Measurements from ENCODE around the gene PTPRM.

Gene PTPRM

DNA sequence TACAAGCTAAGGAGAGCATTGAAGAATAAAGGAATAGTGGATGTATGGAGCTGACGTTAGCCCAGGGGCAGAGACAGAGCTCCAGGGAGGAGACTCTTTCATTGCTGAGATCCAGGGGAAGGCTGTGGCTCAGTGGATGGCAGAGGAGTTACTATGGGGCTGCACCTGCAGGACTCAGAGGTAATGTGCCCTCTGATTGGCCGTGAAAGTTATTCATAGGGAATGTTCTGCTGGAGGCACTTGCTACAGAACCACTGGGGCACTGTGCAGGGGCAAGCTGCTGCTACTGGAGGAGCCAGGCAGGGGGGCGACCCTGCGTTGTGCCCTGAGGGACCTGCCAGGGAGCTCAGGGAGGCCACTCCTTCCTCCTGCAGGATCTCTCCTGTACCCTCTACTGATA lies 199.2 kb downstream of the PTPRM start:
- Histone ChIP-seq H3K36me3 (ENCODE audit: insufficient read depth, low read length) (no peaks in the 10 kb centered on the region), H3K9ac (ENCODE audit: low read depth, low read length) (no peak overlapping the region), H3K9me3 (replicated peaks; ENCODE audit: low read length) (no peaks in the 10 kb centered on the region), H3K4me2 (ENCODE audit: low read length) (no peak overlapping the region), H3K4me1 (ENCODE audit: control insufficient read depth, insufficient read depth, low read length) (peaks cover 7% of the 10 kb centered on the region), H3K4me3 (ENCODE audit: low read length) (no peak overlapping the region), H3K27me3 (ENCODE audit: control insufficient read depth, insufficient read depth, low read length) (no peaks in the 10 kb centered on the region)

DNA sequence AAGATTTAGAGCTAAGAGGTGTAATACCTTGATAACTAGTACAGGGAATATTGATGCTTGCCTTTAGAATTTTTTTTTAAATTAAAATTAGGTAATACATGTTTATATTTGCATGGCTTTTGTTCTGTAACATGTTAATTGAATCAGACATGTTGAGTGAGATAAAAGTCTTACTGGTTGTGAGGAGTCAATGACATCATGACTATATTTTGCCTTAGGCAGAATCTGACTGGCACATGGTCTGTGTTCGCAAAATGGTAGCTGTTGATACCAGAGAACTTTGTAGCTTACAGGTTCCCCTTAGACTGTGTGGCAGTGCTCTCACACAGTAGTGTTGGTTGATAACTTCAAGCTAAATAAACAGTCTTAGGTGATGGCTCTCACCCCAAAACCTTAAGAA lies 199.7 kb downstream of the PTPRM start:
- Histone ChIP-seq H3K4me3 (ENCODE audit: low read length) (no peak overlapping the region), H3K9ac (ENCODE audit: low read depth, low read length) (no peak overlapping the region), H3K4me1 (ENCODE audit: control insufficient read depth, insufficient read depth, low read length) (peaks cover 7% of the 10 kb centered on the region), H3K9me3 (replicated peaks; ENCODE audit: low read length) (no peaks in the 10 kb centered on the region), H3K36me3 (ENCODE audit: insufficient read depth, low read length) (no peaks in the 10 kb centered on the region), H3K27me3 (ENCODE audit: control insufficient read depth, insufficient read depth, low read length) (no peaks in the 10 kb centered on the region), H3K4me2 (ENCODE audit: low read length) (no peak overlapping the region)

DNA sequence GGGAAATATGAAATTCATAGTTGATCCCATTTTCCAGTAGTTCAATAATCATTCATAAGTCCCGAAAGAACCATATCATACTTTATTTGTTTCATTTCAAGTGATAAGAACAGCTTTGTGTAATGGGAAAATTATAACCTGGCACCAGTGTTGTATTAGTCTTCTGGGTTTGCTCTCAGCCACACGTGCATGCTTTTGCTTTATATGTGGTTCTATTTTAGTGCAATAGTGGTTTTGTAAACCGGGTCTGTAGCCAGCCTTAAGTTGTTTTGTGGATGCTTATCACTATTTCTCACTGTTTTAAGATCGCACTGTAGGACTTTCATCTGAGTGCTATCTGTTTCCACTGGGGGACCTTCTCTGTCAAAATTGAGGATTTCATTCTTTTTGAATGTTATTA lies 203.8 kb downstream of the PTPRM start:
- Histone ChIP-seq H3K36me3 (ENCODE audit: insufficient read depth, low read length) (no peaks in the 10 kb centered on the region), H3K27me3 (ENCODE audit: control insufficient read depth, insufficient read depth, low read length) (no peaks in the 10 kb centered on the region), H3K4me2 (ENCODE audit: low read length) (no peak overlapping the region), H3K4me1 (ENCODE audit: control insufficient read depth, insufficient read depth, low read length) (peaks cover 7% of the 10 kb centered on the region), H3K9ac (ENCODE audit: low read depth, low read length) (no peak overlapping the region), H3K4me3 (ENCODE audit: low read length) (no peak overlapping the region), H3K9me3 (replicated peaks; ENCODE audit: low read length) (no peaks in the 10 kb centered on the region)

DNA sequence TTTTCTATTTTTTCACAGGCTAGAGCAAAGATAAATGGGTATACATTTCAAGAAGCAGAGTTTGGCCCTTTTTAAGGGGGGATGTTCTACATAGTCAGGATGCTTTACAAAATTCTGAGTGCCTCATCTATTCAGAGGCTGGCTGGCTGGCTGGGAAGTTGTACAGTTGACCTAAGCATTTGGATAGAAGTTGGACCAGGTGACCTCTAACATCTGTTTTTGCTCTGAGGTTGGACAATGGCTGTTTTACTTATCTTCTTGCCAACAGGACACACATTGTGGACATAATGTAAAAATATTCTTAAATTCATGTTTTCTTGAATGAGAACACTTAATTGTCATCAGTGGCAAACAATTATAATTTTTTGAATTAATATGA lies 205.4 kb downstream of the PTPRM start:
- no peak overlapping the region for H3K4me2 ChIP-seq (ENCODE audit: low read length)
- no peak overlapping the region for H3K4me3 ChIP-seq (ENCODE audit: low read length)
- no peak overlapping the region for H3K9ac ChIP-seq (ENCODE audit: low read depth, low read length)
- peaks cover under 1% of the 10 kb centered on the region for H3K4me1 ChIP-seq (ENCODE audit: control insufficient read depth, insufficient read depth, low read length)
- no peaks in the 10 kb centered on the region for H3K27me3 ChIP-seq (ENCODE audit: control insufficient read depth, insufficient read depth, low read length)
- H3K9me3 ChIP-seq (replicated peaks; ENCODE audit: low read length), result no peaks in the 10 kb centered on the region
- no peaks in the 10 kb centered on the region for H3K36me3 ChIP-seq (ENCODE audit: insufficient read depth, low read length)

DNA sequence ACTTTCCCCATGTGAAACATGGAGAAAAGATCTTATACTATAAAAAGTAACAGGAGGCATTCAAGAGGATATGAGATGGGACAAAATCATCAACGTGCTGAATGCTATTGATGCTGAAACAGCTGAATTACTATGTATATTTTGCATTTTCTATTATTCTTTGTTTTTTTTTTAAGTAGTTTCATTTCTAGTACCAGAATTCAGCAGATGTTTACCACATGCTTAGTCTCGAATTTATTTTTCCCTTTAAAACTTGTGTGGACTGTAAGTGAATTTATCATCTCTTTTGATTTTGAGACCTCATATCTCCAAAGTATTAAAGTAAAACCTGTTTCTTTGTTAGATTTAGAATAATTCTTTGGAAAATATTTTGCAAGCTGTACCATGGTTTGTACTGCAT lies 205.8 kb downstream of the PTPRM start:
- H3K4me3 ChIP-seq (ENCODE audit: low read length), result no peak overlapping the region
- H3K27me3 ChIP-seq (ENCODE audit: control insufficient read depth, insufficient read depth, low read length), result no peaks in the 10 kb centered on the region
- no peak overlapping the region for H3K9ac ChIP-seq (ENCODE audit: low read depth, low read length)
- H3K36me3 ChIP-seq (ENCODE audit: insufficient read depth, low read length), result no peaks in the 10 kb centered on the region
- H3K9me3 ChIP-seq (replicated peaks; ENCODE audit: low read length), result no peaks in the 10 kb centered on the region
- H3K4me1 ChIP-seq (ENCODE audit: control insufficient read depth, insufficient read depth, low read length), result no peaks in the 10 kb centered on the region
- H3K4me2 ChIP-seq (ENCODE audit: low read length), result no peak overlapping the region

DNA sequence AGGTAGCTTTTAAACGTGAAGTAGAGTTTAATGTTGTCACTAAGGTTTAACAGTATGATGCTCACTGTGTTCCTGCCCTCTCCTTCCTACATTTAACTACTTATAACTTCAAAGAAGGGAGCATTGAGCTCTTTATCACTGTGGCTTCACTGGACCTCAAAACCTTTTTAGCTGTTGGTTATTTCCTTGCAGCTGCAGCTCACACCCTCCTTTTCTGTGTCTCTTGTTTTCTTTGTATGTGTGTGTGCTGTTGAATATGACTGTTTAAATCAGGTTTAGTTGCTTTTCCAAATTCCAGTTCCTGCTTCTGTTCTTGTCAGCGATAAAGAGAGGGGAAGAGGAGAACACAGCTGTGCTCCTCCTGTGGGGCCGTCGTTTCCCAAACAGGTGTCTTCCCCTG lies 208.0 kb downstream of the PTPRM start:
- Histone ChIP-seq H3K27me3 (ENCODE audit: control insufficient read depth, insufficient read depth, low read length) (no peaks in the 10 kb centered on the region), H3K36me3 (ENCODE audit: insufficient read depth, low read length) (no peaks in the 10 kb centered on the region), H3K4me2 (ENCODE audit: low read length) (no peak overlapping the region), H3K9ac (ENCODE audit: low read depth, low read length) (no peak overlapping the region), H3K9me3 (replicated peaks; ENCODE audit: low read length) (no peaks in the 10 kb centered on the region), H3K4me3 (ENCODE audit: low read length) (no peak overlapping the region), H3K4me1 (ENCODE audit: control insufficient read depth, insufficient read depth, low read length) (no peaks in the 10 kb centered on the region)

DNA sequence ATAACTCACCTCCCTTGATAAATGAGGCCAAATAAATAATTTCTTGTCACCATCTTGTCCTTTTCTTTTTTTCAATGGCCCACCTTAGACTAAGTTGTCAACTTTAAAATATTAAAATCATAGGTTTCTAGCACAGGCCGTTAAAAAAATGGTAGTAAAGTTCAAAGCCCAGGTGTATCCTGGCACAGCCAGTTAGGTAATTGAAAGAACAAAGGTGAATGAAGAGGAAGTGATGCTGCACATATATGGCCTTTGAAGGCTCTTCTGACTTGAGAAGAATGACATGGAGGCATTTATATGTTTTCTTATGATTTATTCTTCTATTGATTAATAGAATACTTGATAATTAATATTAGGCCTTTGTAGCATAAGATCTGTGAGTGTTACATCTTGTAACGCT lies 208.7 kb downstream of the PTPRM start:
- H3K9me3 ChIP-seq (replicated peaks; ENCODE audit: low read length), result no peaks in the 10 kb centered on the region
- H3K27me3 ChIP-seq (ENCODE audit: control insufficient read depth, insufficient read depth, low read length), result no peaks in the 10 kb centered on the region
- H3K4me2 ChIP-seq (ENCODE audit: low read length), result no peak overlapping the region
- H3K4me3 ChIP-seq (ENCODE audit: low read length), result no peak overlapping the region
- no peak overlapping the region for H3K9ac ChIP-seq (ENCODE audit: low read depth, low read length)
- H3K36me3 ChIP-seq (ENCODE audit: insufficient read depth, low read length), result no peaks in the 10 kb centered on the region
- H3K4me1 ChIP-seq (ENCODE audit: control insufficient read depth, insufficient read depth, low read length), result no peaks in the 10 kb centered on the region

DNA sequence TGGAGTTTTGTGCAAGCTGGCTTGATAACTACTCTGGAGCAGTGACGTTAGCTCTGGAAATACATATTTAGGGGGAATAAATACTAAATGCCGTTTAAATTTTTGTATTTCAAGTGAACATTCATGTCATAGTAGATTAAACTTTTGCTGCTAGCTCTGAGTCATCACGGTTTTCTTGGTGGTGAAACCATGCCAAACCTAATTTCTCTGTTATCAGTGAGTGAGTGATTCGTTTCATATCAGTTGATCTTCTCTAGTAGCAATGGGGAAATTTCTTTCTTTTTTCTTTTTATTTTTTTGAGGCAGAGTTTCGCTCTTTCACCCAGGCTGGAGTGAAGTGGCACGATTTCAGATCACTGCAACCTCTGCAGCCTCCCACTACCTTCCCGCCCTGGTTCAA lies 211.1 kb downstream of the PTPRM start:
- no peak overlapping the region for H3K9ac ChIP-seq (ENCODE audit: low read depth, low read length)
- H3K27me3 ChIP-seq (ENCODE audit: control insufficient read depth, insufficient read depth, low read length), result no peaks in the 10 kb centered on the region
- no peak overlapping the region for H3K4me3 ChIP-seq (ENCODE audit: low read length)
- no peak overlapping the region for H3K4me2 ChIP-seq (ENCODE audit: low read length)
- H3K36me3 ChIP-seq (ENCODE audit: insufficient read depth, low read length), result no peaks in the 10 kb centered on the region
- no peaks in the 10 kb centered on the region for H3K4me1 ChIP-seq (ENCODE audit: control insufficient read depth, insufficient read depth, low read length)
- H3K9me3 ChIP-seq (replicated peaks; ENCODE audit: low read length), result no peaks in the 10 kb centered on the region

DNA sequence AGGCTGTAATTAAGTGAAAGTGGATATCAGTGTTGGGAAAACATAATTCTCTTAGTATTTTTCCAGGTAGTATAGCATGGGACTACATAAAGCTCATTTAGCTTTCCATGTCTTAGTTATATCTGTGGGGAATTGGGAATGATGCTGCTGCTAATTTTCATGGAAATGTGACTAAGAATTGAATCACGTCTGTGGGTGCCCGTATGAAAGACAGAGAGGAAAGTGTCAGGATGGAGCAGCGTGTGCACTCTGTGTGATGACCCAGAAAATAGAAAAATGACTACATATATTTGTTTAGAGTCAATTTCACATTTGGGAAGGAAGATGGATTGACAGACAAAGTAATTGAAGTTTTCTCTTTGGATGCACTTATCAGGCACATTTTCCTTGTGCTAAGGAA lies 212.1 kb downstream of the PTPRM start:
- H3K9me3 ChIP-seq (replicated peaks; ENCODE audit: low read length), result no peaks in the 10 kb centered on the region
- peaks cover 1% of the 10 kb centered on the region for H3K36me3 ChIP-seq (ENCODE audit: insufficient read depth, low read length)
- no peak overlapping the region for H3K4me3 ChIP-seq (ENCODE audit: low read length)
- no peak overlapping the region for H3K9ac ChIP-seq (ENCODE audit: low read depth, low read length)
- no peaks in the 10 kb centered on the region for H3K27me3 ChIP-seq (ENCODE audit: control insufficient read depth, insufficient read depth, low read length)
- no peak overlapping the region for H3K4me2 ChIP-seq (ENCODE audit: low read length)
- no peaks in the 10 kb centered on the region for H3K4me1 ChIP-seq (ENCODE audit: control insufficient read depth, insufficient read depth, low read length)

DNA sequence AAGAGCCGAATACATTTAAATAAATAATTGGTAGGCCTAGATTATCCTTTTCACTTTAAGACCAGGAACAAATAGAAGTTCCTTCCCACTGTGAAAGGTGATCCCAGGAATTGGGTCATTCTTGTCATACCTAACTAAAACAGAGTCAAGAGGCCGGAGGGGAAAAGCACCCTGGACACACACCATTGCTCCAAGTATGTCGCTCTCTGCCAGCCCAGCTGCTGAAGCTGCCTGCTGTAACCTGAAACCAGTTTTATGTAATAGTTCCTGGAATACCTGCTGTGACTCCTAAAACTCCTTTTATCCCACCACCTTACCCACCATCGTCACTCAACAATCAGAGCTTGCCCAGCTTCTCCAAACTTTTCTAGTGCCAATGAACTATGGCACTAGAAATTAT lies 217.1 kb downstream of the PTPRM start:
- Histone ChIP-seq H3K4me3 (ENCODE audit: low read length) (no peak overlapping the region), H3K9me3 (replicated peaks; ENCODE audit: low read length) (no peaks in the 10 kb centered on the region), H3K4me2 (ENCODE audit: low read length) (no peak overlapping the region), H3K36me3 (ENCODE audit: insufficient read depth, low read length) (peaks cover 2% of the 10 kb centered on the region), H3K4me1 (ENCODE audit: control insufficient read depth, insufficient read depth, low read length) (no peaks in the 10 kb centered on the region), H3K27me3 (ENCODE audit: control insufficient read depth, insufficient read depth, low read length) (no peaks in the 10 kb centered on the region), H3K9ac (ENCODE audit: low read depth, low read length) (no peak overlapping the region)

DNA sequence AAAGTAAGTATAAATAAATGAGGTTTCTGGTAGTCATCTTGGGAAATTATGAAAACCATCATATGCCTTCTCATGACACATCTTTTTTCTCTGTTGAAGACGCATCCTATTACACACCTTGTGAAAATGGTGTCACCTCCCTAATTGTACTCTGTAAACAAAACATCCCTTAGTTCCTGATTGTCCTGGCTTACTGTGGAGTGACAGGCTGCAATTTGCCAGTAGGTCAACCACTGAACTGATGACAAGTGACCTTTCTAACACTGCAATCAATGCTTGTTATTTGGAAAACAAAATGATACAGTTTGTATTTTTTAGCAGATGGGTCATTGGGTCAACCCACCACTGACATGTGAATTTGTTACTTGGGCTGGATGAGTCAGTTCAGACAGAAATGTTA lies 219.5 kb downstream of the PTPRM start:
- no peak overlapping the region for H3K4me3 ChIP-seq (ENCODE audit: low read length)
- peaks cover 2% of the 10 kb centered on the region for H3K36me3 ChIP-seq (ENCODE audit: insufficient read depth, low read length)
- H3K27me3 ChIP-seq (ENCODE audit: control insufficient read depth, insufficient read depth, low read length), result no peaks in the 10 kb centered on the region
- H3K4me1 ChIP-seq (ENCODE audit: control insufficient read depth, insufficient read depth, low read length), result no peaks in the 10 kb centered on the region
- no peak overlapping the region for H3K4me2 ChIP-seq (ENCODE audit: low read length)
- H3K9me3 ChIP-seq (replicated peaks; ENCODE audit: low read length), result no peaks in the 10 kb centered on the region
- H3K9ac ChIP-seq (ENCODE audit: low read depth, low read length), result no peak overlapping the region

DNA sequence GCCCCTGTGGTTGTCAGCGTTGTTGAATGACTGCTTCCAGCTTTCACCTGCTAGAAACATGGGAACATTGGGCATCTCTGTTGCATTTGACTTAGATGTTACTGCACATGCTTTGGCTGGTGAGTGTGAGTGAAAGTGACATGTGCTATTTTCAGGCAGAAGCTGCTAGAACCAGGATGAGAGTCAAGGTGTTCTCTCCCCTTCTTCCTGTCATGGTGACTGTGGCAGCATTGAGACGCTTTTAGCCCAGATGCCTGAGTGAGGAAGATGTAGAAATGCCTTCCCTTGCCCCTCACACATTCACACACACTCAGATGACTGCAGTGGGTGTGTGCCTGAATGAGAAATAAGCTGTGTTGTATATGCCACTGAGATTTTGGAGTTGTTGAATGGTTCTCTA lies 220.2 kb downstream of the PTPRM start:
- no peaks in the 10 kb centered on the region for H3K9me3 ChIP-seq (replicated peaks; ENCODE audit: low read length)
- no peak overlapping the region for H3K9ac ChIP-seq (ENCODE audit: low read depth, low read length)
- H3K4me1 ChIP-seq (ENCODE audit: control insufficient read depth, insufficient read depth, low read length), result no peaks in the 10 kb centered on the region
- H3K4me2 ChIP-seq (ENCODE audit: low read length), result no peak overlapping the region
- no peaks in the 10 kb centered on the region for H3K27me3 ChIP-seq (ENCODE audit: control insufficient read depth, insufficient read depth, low read length)
- no peak overlapping the region for H3K4me3 ChIP-seq (ENCODE audit: low read length)
- H3K36me3 ChIP-seq (ENCODE audit: insufficient read depth, low read length), result peaks cover 2% of the 10 kb centered on the region

Data from skeletal muscle satellite cell (primary cell).